Dedifferentiated amniotic fluid mesenchymal stem cell (primary cell): ENCODE results near the gene PARD3B.

ENCODE experiments used
- DNase-seq: peaks from one replicate; pipeline ENCODE4 v3.0.0-alpha.2; 2016; ENCODE audit errors: extremely low spot score

PARD3B gene

DNA sequence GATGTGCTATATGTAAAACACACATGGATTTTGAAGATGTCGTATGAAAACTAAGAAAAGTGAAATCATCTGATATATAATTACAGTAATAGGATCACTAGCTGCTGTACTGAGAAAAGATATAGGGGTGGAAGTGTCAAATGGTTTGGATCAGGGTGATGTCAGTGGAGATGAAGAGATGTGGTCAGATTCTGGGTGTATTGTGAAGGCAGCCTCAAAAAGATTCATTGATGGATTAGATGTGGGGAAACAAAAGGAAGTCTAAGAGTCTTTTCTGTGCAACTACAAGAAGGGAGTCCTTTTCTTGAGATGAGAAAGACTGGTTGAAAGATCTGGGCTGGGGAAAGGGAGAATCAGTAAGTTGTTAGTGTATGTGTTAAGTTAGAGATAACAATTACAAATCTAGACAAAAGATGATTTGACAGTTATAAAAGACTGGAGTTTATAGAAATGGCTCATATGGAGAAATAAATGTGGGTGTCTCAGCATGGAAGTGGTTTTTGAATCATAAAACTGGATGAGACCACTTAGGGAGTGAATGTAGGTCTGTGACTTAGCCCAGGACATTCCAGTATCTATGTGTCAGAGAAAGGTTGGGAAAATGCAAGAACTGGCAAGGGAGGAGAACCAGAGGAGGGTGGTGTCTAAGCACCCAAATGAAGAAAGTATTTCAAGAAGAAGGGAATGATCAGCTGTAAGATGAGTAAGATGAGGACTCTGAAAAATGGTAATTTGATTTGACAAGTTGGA, 347.4 kb downstream of the PARD3B start:
- DNase-seq, result peak; percentile 63

DNA sequence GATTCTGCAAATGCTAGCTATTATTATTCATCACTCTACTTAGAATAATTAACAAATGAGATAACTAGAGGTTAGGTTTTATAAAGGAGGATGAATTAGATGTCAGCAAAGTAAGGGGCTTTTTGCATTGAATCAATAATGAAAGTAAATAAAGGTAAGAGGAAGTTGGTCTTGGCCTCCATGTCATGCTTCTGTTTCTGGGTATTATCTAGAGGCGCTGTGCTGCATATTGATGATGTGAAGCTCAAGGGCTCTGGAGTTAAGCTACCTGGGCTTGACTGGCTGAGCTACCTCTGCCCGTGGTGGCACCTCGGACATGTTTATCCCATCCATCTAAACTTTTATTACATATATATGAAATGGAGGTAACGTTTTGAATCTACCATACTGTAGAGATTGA, 350.9 kb downstream of the PARD3B start:
- no peak for DNase-seq

- no peak for DNase-seq
These were observed 352.3 kb downstream of the PARD3B start for GRCh38 chr2:204897561-204897960.

DNA sequence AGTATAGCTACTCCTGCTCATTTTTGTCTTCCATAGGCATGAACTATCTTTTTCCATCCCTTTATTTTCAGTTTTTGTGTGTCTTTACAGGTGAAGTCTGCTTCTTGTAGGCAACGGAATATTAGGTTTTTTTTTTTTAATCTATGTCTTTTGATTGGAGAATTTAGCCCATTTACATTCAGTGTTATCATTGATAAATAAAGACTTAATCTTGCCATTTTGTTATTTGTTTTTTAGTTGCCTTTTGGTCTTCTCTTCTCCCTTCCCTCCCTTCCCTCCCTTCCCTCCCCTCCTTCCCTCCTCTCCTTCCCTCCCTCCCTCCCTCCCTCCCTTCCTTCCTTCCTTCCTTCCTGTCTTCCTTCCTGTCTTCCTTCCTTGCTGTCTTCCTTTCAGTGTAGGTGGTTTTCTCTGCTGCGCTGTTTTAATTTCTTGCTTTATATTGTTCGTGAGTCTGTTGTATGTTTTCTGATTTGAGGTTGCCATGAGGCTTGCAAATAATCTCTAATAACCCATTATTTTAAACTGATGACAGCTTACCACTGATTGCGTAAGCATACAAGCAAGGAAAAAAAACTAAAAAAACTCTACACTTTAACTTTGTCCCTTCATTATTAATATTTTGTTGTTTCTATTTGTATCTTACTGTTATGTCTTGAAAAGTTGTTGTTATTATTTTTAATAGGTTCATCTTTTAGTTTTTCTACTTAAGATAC, 353.8 kb downstream of the PARD3B start:
- DNase-seq, result no peak

- DNase-seq, result no peak
These were observed 354.7 kb downstream of the PARD3B start for GRCh38 chr2:204899983-204900382.

GRCh38 chr2:204900487-204900886, 355.2 kb downstream of the PARD3B start:
- no peak for DNase-seq

DNA sequence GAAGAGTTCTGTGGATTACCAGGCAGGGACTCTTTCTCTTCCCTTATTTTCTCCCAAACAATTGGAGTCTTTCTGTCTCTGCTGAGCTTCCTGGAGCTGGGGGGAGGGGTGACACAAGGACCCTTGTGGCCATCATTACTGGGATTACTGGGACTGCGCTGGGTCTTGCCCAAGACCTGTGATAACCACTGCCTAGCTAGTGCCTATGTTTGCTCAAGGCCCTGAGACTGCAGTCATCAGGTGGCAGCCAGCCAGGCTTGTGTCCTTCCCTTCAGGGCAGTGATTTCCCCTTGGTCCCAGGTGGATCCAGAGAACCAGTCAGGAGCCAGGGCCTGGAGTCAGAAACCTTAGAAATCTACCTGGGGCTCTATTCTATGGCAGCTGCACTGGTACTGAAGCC, 355.6 kb downstream of the PARD3B start:
- DNase-seq, result no peak

DNA sequence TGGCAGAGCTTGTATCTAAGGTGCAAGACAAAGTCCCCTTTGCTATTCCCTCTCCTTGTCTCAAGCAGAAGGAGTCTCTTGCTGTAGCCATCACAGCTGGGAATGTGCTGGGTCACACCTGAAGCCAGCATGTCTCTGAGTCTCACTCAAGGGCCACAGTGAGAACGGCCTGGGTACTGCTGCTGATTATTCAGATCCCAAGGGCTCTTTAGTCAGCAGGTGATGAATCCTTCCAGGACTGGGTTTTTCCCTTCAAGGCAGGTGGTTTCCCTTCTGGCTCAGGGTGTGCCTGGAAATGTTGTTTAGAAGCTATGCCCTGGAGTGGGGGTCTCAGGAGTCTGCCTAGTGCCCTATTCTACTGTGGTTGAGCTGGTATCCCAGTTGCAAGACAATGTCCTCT, 356.3 kb downstream of the PARD3B start:
- no peak for DNase-seq

- DNase-seq, result no peak
These were observed 364.5 kb downstream of the PARD3B start for GRCh38 chr2:204909791-204910190.

DNA sequence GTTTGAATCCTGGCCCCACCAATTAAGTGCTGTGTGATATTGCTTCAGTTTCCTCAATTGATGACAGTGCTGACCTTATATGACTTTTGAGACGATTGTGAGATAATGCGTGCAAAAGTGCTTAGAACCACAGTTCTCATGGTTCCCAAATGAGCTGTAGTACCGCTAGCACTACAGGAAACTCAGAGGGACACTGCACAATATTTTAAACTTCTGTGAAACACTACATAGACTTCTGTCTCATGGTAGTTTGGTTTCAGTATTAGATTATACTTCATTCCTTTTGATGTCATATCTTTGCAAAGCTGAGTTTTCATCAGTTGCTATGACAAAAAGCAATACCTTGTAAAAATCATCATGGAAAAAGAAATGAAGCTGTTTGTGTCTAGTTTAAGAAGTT, 368.0 kb downstream of the PARD3B start:
- no peak for DNase-seq

- no peak for DNase-seq
These were observed 368.7 kb downstream of the PARD3B start for GRCh38 chr2:204913854-204914464.

- DNase-seq, result no peak
These were observed 369.4 kb downstream of the PARD3B start for GRCh38 chr2:204914708-204915107.

DNA sequence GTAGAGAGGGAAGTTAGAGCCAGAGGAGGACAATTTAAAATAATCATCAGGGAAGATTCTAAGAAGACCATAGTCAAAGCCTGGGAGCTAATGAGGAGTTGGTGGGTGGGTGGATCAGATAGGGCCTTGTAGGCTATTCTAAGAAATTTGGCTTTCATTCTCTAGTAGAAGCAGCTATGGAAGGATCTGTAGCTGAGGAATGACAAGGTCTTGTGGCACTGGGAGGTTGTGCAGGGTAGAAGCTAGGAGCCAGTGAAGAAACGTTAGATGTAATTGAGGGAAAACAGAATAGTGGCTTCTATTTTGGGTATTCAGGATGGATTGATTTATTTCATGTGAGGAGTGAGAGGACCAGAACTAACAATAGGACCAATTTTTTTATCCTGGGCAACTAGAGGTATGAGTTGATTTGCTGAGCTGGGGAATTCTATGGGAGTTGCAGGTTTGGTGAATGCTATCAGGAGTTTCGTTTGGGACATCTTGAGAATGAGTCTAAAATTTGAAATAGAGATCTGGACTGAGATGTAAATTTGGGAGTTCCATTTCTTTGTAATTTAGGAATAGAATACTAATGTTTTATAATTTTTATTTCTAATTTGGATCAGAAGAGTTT, 371.9 kb downstream of the PARD3B start:
- DNase-seq, result no peak

GRCh38 chr2:204920776-204921175, 375.5 kb downstream of the PARD3B start:
- no peak for DNase-seq

- DNase-seq, result no peak
These were observed 378.7 kb downstream of the PARD3B start for GRCh38 chr2:204923957-204924356.

GRCh38 chr2:204931562-204931961, 386.3 kb downstream of the PARD3B start:
- no peak for DNase-seq

GRCh38 chr2:204933735-204934374, 388.6 kb downstream of the PARD3B start:
- no peak for DNase-seq

GRCh38 chr2:204944927-204945326, 399.7 kb downstream of the PARD3B start:
- no peak for DNase-seq

- DNase-seq, result no peak
These were observed 400.1 kb downstream of the PARD3B start for GRCh38 chr2:204945376-204945775.

- DNase-seq, result no peak
These were observed 401.6 kb downstream of the PARD3B start for GRCh38 chr2:204946892-204947291.

DNA sequence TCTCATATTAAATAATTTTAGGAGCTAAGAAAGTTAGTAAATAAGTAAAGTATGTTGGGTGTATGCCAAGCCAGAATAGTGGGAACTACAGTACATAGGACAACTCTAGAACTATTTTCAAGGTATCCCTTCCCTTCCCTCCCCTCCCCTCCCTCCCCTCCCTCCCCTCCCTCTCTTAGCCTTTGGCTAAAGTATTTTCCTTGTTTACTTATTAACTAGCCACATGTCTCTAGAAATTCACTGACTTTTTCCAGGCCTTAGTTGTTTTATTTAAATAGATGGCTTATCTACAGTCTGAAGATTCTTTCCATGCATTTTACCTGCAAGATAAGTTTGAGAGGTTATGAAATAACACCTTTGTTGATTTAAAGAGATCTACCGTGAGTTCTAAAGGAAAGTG, 402.1 kb downstream of the PARD3B start:
- DNase-seq, result no peak
